IMR-90 (cell line): ENCODE data around the gene ITGAX. TPM values are rescaled to one million over a fixed set of nuclear protein-coding genes. Genes with fewer than 3 reads are reported as not detected.

Source experiments
- ATAC-seq: fragments of 200-7000 bp; cut with Tn5 transposase; 2 replicates; pipeline ENCODE4 v1.9.1; 2020; ENCODE audit warnings: low read depth, mild to moderate bottlenecking, moderate library complexity
- BruUV-seq: library from RNA; stranded (reverse); fragments of 400-500 nt; replicated peaks from 2 replicates; lab custom pipeline; 2021; lab: Mats Ljungman, UMichigan
- CTCF ChIA-PET: fragments of 300-600 bp; formaldehyde crosslinking; extraction: SDS; loops from one replicate; lab custom pipeline; 2021; ENCODE audit warnings: antibody characterized with exemption; lab: Yijun Ruan, JAX
- POLR2A ChIA-PET: fragments of 300-600 bp; sonication (Branson Sonifier 250); formaldehyde crosslinking; loops from one replicate; lab custom pipeline; 2022; ENCODE audit warnings: antibody characterized with exemption; ENCODE audit not compliant: unreplicated experiment; lab: Charles Lee
- DNase-seq: peaks from one replicate; pipeline ENCODE4 v3.0.0; 2013
- H2AFZ ChIP-seq: replicated peaks from 2 replicates; pipeline ENCODE3; 2013; ENCODE audit warnings: low read length, mild to moderate bottlenecking; ENCODE audit not compliant: poor library complexity
- H2AK5ac ChIP-seq: 2 replicates; pipeline ENCODE4 v1.6.1; 2013; ENCODE audit warnings: low read depth, low read length, inconsistent platforms
- H2AK9ac ChIP-seq: replicated peaks from 2 replicates; pipeline ENCODE3; 2013; ENCODE audit warnings: mild to moderate bottlenecking, low read depth, low read length, moderate library complexity; ENCODE audit not compliant: poor library complexity
- H2BK120ac ChIP-seq: 2 replicates; pipeline ENCODE4 v1.6.1; 2013; ENCODE audit warnings: low read depth, low read length, inconsistent platforms
- H2BK15ac ChIP-seq: 3 replicates; pipeline ENCODE4 v1.6.1; 2013; ENCODE audit warnings: low read depth, low read length, inconsistent platforms
- H2BK20ac ChIP-seq: 2 replicates; pipeline ENCODE4 v1.6.1; 2013; ENCODE audit warnings: low read depth, mild to moderate bottlenecking, inconsistent platforms, low read length, moderate library complexity
- H2BK5ac ChIP-seq: 2 replicates; pipeline ENCODE4 v1.6.1; 2013; ENCODE audit warnings: mild to moderate bottlenecking, low read depth, low read length, inconsistent platforms; ENCODE audit not compliant: poor library complexity, severe bottlenecking
- H3K14ac ChIP-seq: replicated peaks from 2 replicates; pipeline ENCODE4 v1.6.1; 2013; ENCODE audit warnings: low read depth, low read length, inconsistent platforms
- H3K18ac ChIP-seq: 2 replicates; pipeline ENCODE4 v1.6.1; 2013; ENCODE audit warnings: low read depth, low read length, control low read depth
- H3K23ac ChIP-seq: 2 replicates; pipeline ENCODE4 v1.6.1; 2013; ENCODE audit warnings: low read depth, low read length, inconsistent platforms
- H3K27ac ChIP-seq: 2 replicates; pipeline ENCODE4 v1.5.1; 2013; ENCODE audit warnings: mild to moderate bottlenecking, control low read depth, low read length; ENCODE audit not compliant: insufficient read depth
- H3K27me3 ChIP-seq: 2 replicates; pipeline ENCODE4 v1.6.1; 2013; ENCODE audit warnings: low read length; ENCODE audit not compliant: control insufficient read depth, insufficient read depth
- H3K36me3 ChIP-seq: 2 replicates; pipeline ENCODE4 v1.6.1; 2013; ENCODE audit warnings: low read length, mixed read lengths; ENCODE audit not compliant: control insufficient read depth, insufficient read depth
- H3K4ac ChIP-seq: 2 replicates; pipeline ENCODE4 v1.6.1; 2013; ENCODE audit warnings: low read depth, low read length, inconsistent platforms
- H3K4me1 ChIP-seq: 2 replicates; pipeline ENCODE4 v1.6.1; 2013; ENCODE audit warnings: low read length, mixed read lengths; ENCODE audit not compliant: control insufficient read depth, insufficient read depth
- H3K4me2 ChIP-seq: 2 replicates; pipeline ENCODE4 v1.6.1; 2013; ENCODE audit warnings: low read depth, mild to moderate bottlenecking, control low read depth, low read length, moderate library complexity
- H3K4me3 ChIP-seq: 2 replicates; pipeline ENCODE4 v1.5.1; 2013; ENCODE audit warnings: low read depth, mild to moderate bottlenecking, control low read depth, low read length, moderate library complexity; ENCODE audit not compliant: insufficient read depth
- H3K56ac ChIP-seq: 2 replicates; pipeline ENCODE4 v1.6.1; 2013; ENCODE audit warnings: low read length, inconsistent platforms; ENCODE audit not compliant: insufficient read depth; ENCODE audit errors: extremely low read depth
- H3K79me1 ChIP-seq, 2 experiments: 2 replicates each; pipeline ENCODE4 v1.6.1; 2013; ENCODE audit warnings: low read length in 2 of 2, inconsistent platforms in 1 of 2, low read depth in 1 of 2
- H3K9ac ChIP-seq: 2 replicates; pipeline ENCODE4 v1.6.1; 2013; ENCODE audit warnings: low read depth, low read length, control low read depth
- H3K9me1 ChIP-seq: 2 replicates; pipeline ENCODE4 v1.6.1; 2013; ENCODE audit warnings: low read length, inconsistent platforms; ENCODE audit not compliant: insufficient read depth
- H3K9me3 ChIP-seq: 2 replicates; pipeline ENCODE4 v1.6.1; 2013; ENCODE audit warnings: low read length; ENCODE audit not compliant: control insufficient read depth, insufficient read depth
- H4K20me1 ChIP-seq: 2 replicates; pipeline ENCODE4 v1.6.1; 2013; ENCODE audit warnings: low read length, inconsistent platforms; ENCODE audit not compliant: insufficient read depth
- H4K5ac ChIP-seq: 2 replicates; pipeline ENCODE4 v1.6.1; 2013; ENCODE audit warnings: mild to moderate bottlenecking, low read depth, low read length, control low read depth
- H4K8ac ChIP-seq, 2 experiments: 2 replicates each; pipeline ENCODE4 v1.6.1; 2013; ENCODE audit warnings: low read depth in 2 of 2, low read length in 2 of 2, control low read depth in 1 of 2, inconsistent platforms in 1 of 2
- H4K91ac ChIP-seq: 2 replicates; pipeline ENCODE4 v1.6.1; 2013; ENCODE audit warnings: low read depth, low read length, inconsistent platforms; ENCODE audit not compliant: insufficient read depth
- BHLHE40 ChIP-seq: fragments of 150-350 bp; IDR thresholded peaks from 2 replicates; pipeline ENCODE4 v1.6.1; 2016; ENCODE audit warnings: mild to moderate bottlenecking, low read depth, low read length
- CEBPB ChIP-seq: IDR thresholded peaks from 2 replicates; pipeline ENCODE4 v1.6.1; 2012; ENCODE audit warnings: low read depth, low read length, improper control_type of control experiment
- MAFK ChIP-seq: IDR thresholded peaks from 2 replicates; pipeline ENCODE4 v1.6.1; 2012; ENCODE audit warnings: low read depth, low read length, improper control_type of control experiment
- MXI1 ChIP-seq: IDR thresholded peaks from 2 replicates; pipeline ENCODE4 v1.6.1; 2012; ENCODE audit warnings: low read depth, mild to moderate bottlenecking, low read length, moderate library complexity, borderline replicate concordance
- NFE2L2 ChIP-seq: fragments of 150-350 bp; IDR thresholded peaks from 2 replicates; pipeline ENCODE4 v1.6.1; 2016; ENCODE audit warnings: low read depth, mild to moderate bottlenecking, low read length
- RAD21 ChIP-seq: IDR thresholded peaks from 2 replicates; pipeline ENCODE4 v1.6.1; 2012; ENCODE audit warnings: low read length, improper control_type of control experiment
- RCOR1 ChIP-seq: IDR thresholded peaks from 2 replicates; pipeline ENCODE4 v1.6.1; 2012; ENCODE audit warnings: mild to moderate bottlenecking, low read length, improper control_type of control experiment; ENCODE audit not compliant: insufficient replicate concordance
- RFX5 ChIP-seq: IDR thresholded peaks from 2 replicates; pipeline ENCODE4 v1.8.0; 2012; ENCODE audit warnings: low read depth, mild to moderate bottlenecking, low read length, moderate library complexity
- USF2 ChIP-seq: fragments of 150-350 bp; IDR thresholded peaks from 2 replicates; pipeline ENCODE4 v1.6.1; 2017; ENCODE audit warnings: mild to moderate bottlenecking, antibody characterized with exemption, low read length, low read depth
- WGBS, 2 experiments: methylation state at CpG; one replicate each; pipeline versions ENCODE4 v1.1.5 to v1.1.7; 2013; ENCODE audit warnings: missing lambda C conversion rate in 2 of 2; ENCODE audit not compliant: insufficient read length in 1 of 2; ENCODE audit errors: extremely low coverage in 2 of 2; 5-methylcytosine and 5-hydroxymethylcytosine counted together
- dilution Hi-C: fragments of 300-500 bp; cut with HindIII; formaldehyde crosslinking; loops from one replicate; pipeline ENCODE4 v1.14.3; 2018; ENCODE audit warnings: low sequenced_read_pairs; ENCODE audit not compliant: unreplicated experiment
- in situ Hi-C: fragments of 300-500 bp; cut with MboI; formaldehyde crosslinking; loops from 3 replicates; pipeline ENCODE4 v1.14.3; 2019; ENCODE audit warnings: low sequenced_read_pairs, inconsistent platforms, mixed read lengths
- intact Hi-C: fragments of 100-400 bp; cut with micrococcal nuclease; formaldehyde crosslinking; loops from 2 replicates; pipeline ENCODE4 v1.10.0; 2022
- polyA plus RNA-seq, 3 experiments: library from polyadenylated mRNA; depleted of rRNA; stranded (reverse); fragments of >200 nt; gene quantifications; 2 replicates each; pipeline ENCODE4 v1.2.3, GENCODE V29; 2012; ENCODE audit warnings: low replicate concordance in 1 of 3
- total RNA-seq: library from RNA; depleted of rRNA; stranded (reverse); fragments of >200 nt; gene quantifications from 2 replicates; pipeline ENCODE4 v1.2.3, GENCODE V29; 2012

ITGAX gene
- total and polyA plus RNA-seq, 2 of the 4 experiments (the other 2 are of a cell fraction) = 0.09 to 0.18 TPM

- Histone ChIP-seq H3K4me1 (no peaks in the 10 kb centered on the region), H3K9me1 (no peaks in the 10 kb centered on the region), H3K27ac (no peak overlapping the region), H3K23ac (no peak overlapping the region), H2AK5ac (no peak overlapping the region), H3K9ac (no peak overlapping the region), H3K18ac (no peak overlapping the region), H3K27me3 (peaks cover 2% of the 10 kb centered on the region; the same call in 1 of the 2 replicates), H4K5ac (no peak overlapping the region), H4K8ac (no peak overlapping the region), H2BK120ac (no peak overlapping the region), H2BK20ac (no peak overlapping the region), H2BK15ac (no peak overlapping the region), H3K79me1 (no peaks in the 10 kb centered on the region), H3K36me3 (no peaks in the 10 kb centered on the region), H3K9me3 (no peaks in the 10 kb centered on the region), H3K4ac (no peak overlapping the region), H2AK9ac (no peak overlapping the region), H3K4me3 (no peak overlapping the region), H3K56ac (no peak overlapping the region), H3K14ac (no peak overlapping the region), H3K4me2 (no peak overlapping the region), H2BK5ac (no peak overlapping the region), H4K20me1 (no peaks in the 10 kb centered on the region), H4K91ac (no peak overlapping the region), H2AFZ (no peak overlapping the region)
- 80% methylated on average over 10 of the region's 18 CpGs; no CpG with 5 or more reads in 1 of the 2 experiments for WGBS, 2 experiments
- CTCF ChIA-PET = no interaction called here
- no peak for TF ChIP-seq MXI1
- TF ChIP-seq CEBPB = no peak
- TF ChIP-seq RCOR1 = no peak
- TF ChIP-seq BHLHE40 = no peak
- no peak for TF ChIP-seq RAD21
- TF ChIP-seq USF2 = no peak
- TF ChIP-seq NFE2L2 = no peak
- TF ChIP-seq MAFK = no peak
- no peak for TF ChIP-seq RFX5
- DNase-seq (no peak), ATAC-seq (no peak)
- no TSS peak for BruUV-seq
- in situ Hi-C loops (no loop called here), dilution Hi-C loops (no loop called here), intact Hi-C loops (no loop called here)
- POLR2A ChIA-PET = no interaction called here
Observed at GRCh38 chr16:31357324-31358109, 2.5 kb downstream of the ITGAX start.
